Cardiac septum (tissue), 1 donor: ENCODE measurements around the gene OR2T3. TPM values are rescaled to one million over a fixed set of nuclear protein-coding genes. Genes with fewer than 3 reads are reported as not detected.
"Not testable (repeated sequence)": the region's sequence is repeated elsewhere in the genome, so short reads cannot be mapped to it uniquely, and the experiment has no call there.

Source experiments
- DNase-seq: peaks from one replicate; pipeline ENCODE4 v3.0.0-alpha.2; 2020; ENCODE audit warnings: low spot score
- intact Hi-C: fragments of 100-400 bp; cut with DNase I; formaldehyde crosslinking; loops from one replicate; pipeline ENCODE4 v1.14.0; 2022
- long read RNA-seq: library from polyadenylated mRNA; unstranded; transcript quantifications from one replicate; pipeline ENCODE4 v2.0.0, GENCODE V29; 2021
- total RNA-seq: library from RNA; stranded (reverse); fragmentation: NEBNext Ultra II Directional; extraction: Animal tissue kit (Norgen Biotek cat#: 25700); gene quantifications from one replicate; pipeline ENCODE4 v1.2.1, GENCODE V29; 2021
- donor health status: DM: no; HTN: no; CAD: no.

Gene OR2T3
- not detected for total RNA-seq
- long read RNA-seq, result 0 reads

- DNase-seq, intact Hi-C loops: not testable (repeated sequence)
These were observed at the start of gene OR2T3 for GRCh38 chr1:248473051-248473450. OR2T3 (plus strand) TSS chr1:248473351; CDS start chr1:248473351, 0 bp downstream.

GRCh38 chr1:248427526-248428191 is 45.5 kb upstream of the OR2T3 start:
- DNase-seq, intact Hi-C loops: not testable (repeated sequence)

GRCh38 chr1:248428192-248428533 is 45.0 kb upstream of the OR2T3 start:
- DNase-seq, intact Hi-C loops: not testable (repeated sequence)

GRCh38 chr1:248431683-248432082 is 41.5 kb upstream of the OR2T3 start:
- DNase-seq, intact Hi-C loops: not testable (repeated sequence)

GRCh38 chr1:248432201-248432600 is 41.0 kb upstream of the OR2T3 start:
- DNase-seq, intact Hi-C loops: not testable (repeated sequence)

- DNase-seq, intact Hi-C loops: not testable (repeated sequence)
These were observed 39.2 kb upstream of the OR2T3 start for GRCh38 chr1:248433811-248434415.

GRCh38 chr1:248434913-248435312 is 38.2 kb upstream of the OR2T3 start:
- DNase-seq, intact Hi-C loops: not testable (repeated sequence)

GRCh38 chr1:248436303-248436702 is 36.8 kb upstream of the OR2T3 start:
- DNase-seq, intact Hi-C loops: not testable (repeated sequence)

- DNase-seq, intact Hi-C loops: not testable (repeated sequence)
These were observed 34.5 kb upstream of the OR2T3 start for GRCh38 chr1:248438668-248439067.

GRCh38 chr1:248439283-248439682 is 33.9 kb upstream of the OR2T3 start:
- not testable (repeated sequence) for DNase-seq

GRCh38 chr1:248442500-248443277 is 30.5 kb upstream of the OR2T3 start:
- DNase-seq, result not testable (repeated sequence)
- intact Hi-C loops, result loop anchor here (10.0 kb wide), 1 partner anchor 212 kb away; the partner anchor contains the start of gene OR2T27

More at GRCh38 chr1:248439283-248439682, 33.9 kb upstream of the OR2T3 start:
- intact Hi-C loops, result not testable (repeated sequence)

GRCh38 chr1:248444603-248445002 is 28.5 kb upstream of the OR2T3 start:
- intact Hi-C loops, result loop anchor here (10.0 kb wide), 1 partner anchor 210 kb away; the partner anchor contains the start of gene OR2T27
- DNase-seq, result not testable (repeated sequence)

GRCh38 chr1:248445399-248445798 is 27.8 kb upstream of the OR2T3 start, which contains the start of gene OR2T2:
OR2T2 (plus strand) TSS chr1:248445637; CDS start chr1:248452798, 7,161 bp downstream.
- intact Hi-C loops, result loop anchor here (10.0 kb wide), 1 partner anchor 209 kb away; the partner anchor contains the start of gene OR2T27
- not testable (repeated sequence) for DNase-seq

- DNase-seq, result not testable (repeated sequence)
- intact Hi-C loops, result loop anchor here (10.0 kb wide), 1 partner anchor 206 kb away; the partner anchor contains the start of gene OR2T27
These were observed 24.6 kb upstream of the OR2T3 start for GRCh38 chr1:248448409-248449074.

- not testable (repeated sequence) for DNase-seq
- intact Hi-C loops, result loop anchor here (10.0 kb wide), 1 partner anchor 205 kb away; the partner anchor contains the start of gene OR2T27
These were observed 23.2 kb upstream of the OR2T3 start for GRCh38 chr1:248449821-248450465.

- intact Hi-C loops, DNase-seq: not testable (repeated sequence)
These were observed 22.5 kb upstream of the OR2T3 start for GRCh38 chr1:248450466-248451145.

- DNase-seq, intact Hi-C loops: not testable (repeated sequence)
These were observed 19.5 kb upstream of the OR2T3 start for GRCh38 chr1:248453619-248454018.

- DNase-seq, intact Hi-C loops: not testable (repeated sequence)
These were observed 18.1 kb upstream of the OR2T3 start for GRCh38 chr1:248455045-248455444.
